K562 (cell line): ENCODE measurements around the gene HIVEP2.

Source experiments
- CHD2 ChIP-seq: IDR thresholded peaks from 2 replicates; pipeline ENCODE4 v1.6.1; 2011; ENCODE audit warnings: low read depth, low read length
- CTCF ChIP-seq, 3 experiments: IDR thresholded peaks in 2 of 3; conservative IDR thresholded peaks in 1 of 3; 2 replicates each; pipeline ENCODE4 v1.5.1; 2011 to 2012; ENCODE audit warnings: low read length in 3 of 3, mild to moderate bottlenecking in 3 of 3, control low read depth in 2 of 3, improper control_type of control experiment in 1 of 3, inconsistent platforms in 1 of 3, low read depth in 1 of 3, mixed read lengths in 1 of 3, moderate library complexity in 1 of 3; ENCODE audit not compliant: insufficient read depth in 2 of 3
- GABPB1 ChIP-seq: sonication (generic); formaldehyde crosslinking; IDR thresholded peaks from 2 replicates; pipeline ENCODE4 v1.8.0; 2022; ENCODE audit warnings: mild to moderate bottlenecking, missing genetic modification reagents
- HMGXB4 ChIP-seq: sonication (generic); formaldehyde crosslinking; IDR thresholded peaks from 2 replicates; pipeline ENCODE4 v1.8.1; 2023; ENCODE audit warnings: mild to moderate bottlenecking, missing genetic modification reagents
- PREB ChIP-seq: sonication (generic); formaldehyde crosslinking; IDR thresholded peaks from 2 replicates; pipeline ENCODE4 v1.8.1; 2023; ENCODE audit warnings: mild to moderate bottlenecking, missing genetic modification reagents
- THAP7 ChIP-seq: fragments of 250-450 bp; sonication (Bioruptor Pico); IDR thresholded peaks from 2 replicates; pipeline ENCODE4 v1.5.0; 2021
- ZNF561 ChIP-seq: fragments of 450-650 bp; formaldehyde crosslinking; conservative IDR thresholded peaks from 2 replicates; pipeline ENCODE4 v1.4.0; 2020; ENCODE audit warnings: mild to moderate bottlenecking, moderate library complexity

GRCh38 chr6:142867355-142867801 lies 77.6 kb downstream of the HIVEP2 start:
- TF ChIP-seq PREB (CRISPR knock-in tag): no peak
- no peak for TF ChIP-seq CHD2
- TF ChIP-seq HMGXB4: no peak
- no peak for TF ChIP-seq GABPB1 (CRISPR knock-in tag)
- TF ChIP-seq THAP7 (CRISPR knock-in tag): no peak
- TF ChIP-seq CTCF (IDR thresholded peaks at IDR 0.05 in 2 of 3, conservative IDR thresholded peaks at IDR 0.05 in 1 of 3; ENCODE audit: insufficient read depth in 2 of 3, low read depth in 1 of 3, low read length in 3 of 3): no peak
- no peak for TF ChIP-seq ZNF561
